Hepatic stellate cell (primary cell): ENCODE results near the gene JAG1.

Experiments used
- DNase-seq: peaks from one replicate; pipeline ENCODE4 v3.0.0; 2011; ENCODE audit warnings: low spot score

Gene JAG1

GRCh38 chr20:10699489-10699888 is 25.7 kb upstream of the JAG1 start:
- no peak for DNase-seq

DNA sequence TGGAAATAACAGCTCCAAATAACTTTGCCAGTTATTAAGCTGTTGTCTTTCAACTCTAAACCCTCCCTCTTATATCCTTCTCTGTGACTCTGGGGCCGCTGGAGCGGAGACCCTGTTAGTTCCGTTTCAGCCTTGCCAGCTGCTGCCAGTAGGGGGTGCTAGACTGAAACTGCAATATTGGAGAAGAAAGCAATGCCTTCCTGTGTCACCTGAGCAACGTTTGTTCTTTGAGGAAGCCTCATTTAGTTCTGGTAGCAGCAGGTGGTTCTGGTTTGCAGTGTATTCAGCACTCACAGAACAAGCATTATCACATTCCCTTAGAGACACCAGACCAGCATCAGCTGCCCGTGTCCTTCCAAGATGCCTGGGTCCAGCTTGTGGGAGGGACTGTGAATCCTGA is 22.9 kb upstream of the JAG1 start:
- DNase-seq, result no peak

DNA sequence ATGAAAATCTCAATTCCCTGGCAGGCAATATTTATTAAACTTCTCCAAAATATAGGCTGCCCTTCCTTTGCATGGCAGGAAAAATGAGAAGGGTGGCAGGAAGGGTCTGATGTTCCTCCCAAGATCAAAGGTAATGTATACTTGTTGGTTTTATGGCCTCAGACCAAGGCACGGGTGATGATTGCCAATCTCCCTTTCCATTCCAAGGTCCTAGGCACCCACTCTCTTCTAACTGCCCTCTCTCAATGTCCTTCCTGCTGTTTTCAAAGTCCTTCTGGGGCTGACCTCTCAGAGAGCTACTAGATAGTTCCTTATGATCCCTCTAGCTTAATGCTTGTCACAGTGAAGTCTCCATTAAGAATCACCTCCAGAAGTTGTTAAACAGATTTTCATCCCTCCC is 15.6 kb upstream of the JAG1 start:
- DNase-seq, result no peak

- DNase-seq, result no peak
Measured at GRCh38 chr20:10687895-10688294, 14.1 kb upstream of the JAG1 start.

- DNase-seq, result no peak
Measured at GRCh38 chr20:10686356-10687133, 12.7 kb upstream of the JAG1 start.

- DNase-seq, result no peak
Measured at GRCh38 chr20:10683537-10683936, 9.7 kb upstream of the JAG1 start.

- DNase-seq, result no peak
Measured at GRCh38 chr20:10682939-10683338, 9.1 kb upstream of the JAG1 start.

DNA sequence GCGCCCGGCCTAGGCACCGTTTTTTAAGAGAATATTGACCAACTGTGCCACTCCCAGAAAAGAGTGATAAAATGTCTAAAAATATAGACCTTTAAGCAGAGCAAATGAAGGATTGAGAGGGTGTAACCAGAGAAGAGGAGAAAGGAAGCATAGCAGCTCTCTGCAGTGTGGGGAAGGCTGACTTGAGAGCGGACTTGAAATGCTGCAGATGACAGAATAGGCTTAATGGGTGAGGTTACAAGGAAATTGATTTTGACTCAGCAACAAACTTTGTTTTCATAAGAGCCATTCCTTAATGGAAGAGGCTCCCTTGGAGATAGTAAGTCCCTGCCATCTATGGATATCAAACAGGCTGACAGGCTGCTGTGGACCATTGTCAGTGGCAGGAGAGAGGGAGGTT is 7.7 kb upstream of the JAG1 start:
- no peak for DNase-seq

DNA sequence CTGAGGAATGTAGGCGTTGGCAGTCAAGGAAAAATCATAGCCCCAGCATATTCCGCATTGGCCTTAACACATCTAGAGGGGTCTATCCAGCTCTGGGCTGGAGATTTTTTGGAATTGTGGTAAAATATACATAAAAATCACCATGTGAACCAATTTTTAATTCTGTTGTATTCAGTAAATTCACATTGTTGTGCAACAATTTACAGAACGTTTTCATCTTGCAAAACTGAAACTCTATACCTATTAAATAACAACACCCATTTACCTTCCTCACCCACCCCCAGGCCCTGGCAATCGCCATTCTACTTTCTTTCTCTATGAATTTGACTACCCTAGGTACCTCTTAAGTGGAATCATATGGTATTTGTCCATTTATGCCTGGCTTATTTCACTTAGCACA is 6.8 kb upstream of the JAG1 start:
- DNase-seq, result no peak

GRCh38 chr20:10679269-10679668 is 5.5 kb upstream of the JAG1 start:
- DNase-seq, result no peak

DNA sequence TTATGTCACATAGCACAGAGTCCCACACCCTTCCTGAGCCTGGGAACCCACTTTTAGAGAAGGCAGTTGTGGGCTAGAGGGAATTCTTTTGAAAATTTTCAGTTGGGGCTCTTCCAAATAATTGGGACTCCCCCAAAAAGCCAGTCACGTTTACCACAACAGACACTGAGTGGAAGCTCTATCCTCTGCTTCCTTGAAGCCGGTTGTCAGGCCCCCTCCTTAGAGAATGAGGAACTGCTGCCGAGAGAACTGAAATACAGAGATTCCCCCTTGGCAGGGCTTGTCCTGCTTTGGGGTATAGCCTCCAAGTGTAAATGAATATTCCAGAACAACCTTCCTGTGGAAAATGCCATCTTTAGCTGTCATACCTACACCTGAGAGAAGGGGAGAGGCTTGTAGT is 2.7 kb upstream of the JAG1 start:
- DNase-seq, result no peak

DNA sequence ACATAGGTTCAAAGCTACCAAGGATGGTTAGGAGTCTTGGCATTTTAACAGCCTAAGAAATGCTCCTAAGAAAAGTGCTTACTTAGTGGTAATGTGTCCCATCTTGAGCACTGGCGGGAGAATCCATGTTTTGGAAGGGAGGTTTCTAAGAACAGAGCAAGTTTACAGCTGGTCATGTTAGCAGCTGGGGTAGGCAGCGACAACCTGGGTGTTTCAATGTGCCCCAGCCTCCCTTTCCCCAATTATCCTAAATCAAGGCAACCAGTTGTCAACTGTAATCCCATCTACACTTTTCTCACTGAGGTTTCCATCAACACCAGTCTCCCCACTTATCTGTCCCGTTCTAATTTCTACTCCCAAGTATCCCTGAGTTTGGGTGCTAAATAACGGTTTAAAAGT is 1.6 kb upstream of the JAG1 start:
- DNase-seq, result no peak

- peak; percentile 87 for DNase-seq
Measured at GRCh38 chr20:10674684-10675449, 1.1 kb upstream of the JAG1 start.

- no peak for DNase-seq
Measured at GRCh38 chr20:10673176-10673841, 490 bp downstream of the JAG1 start.

GRCh38 chr20:10672624-10673127 is 1.1 kb downstream of the JAG1 start:
- DNase-seq, result no peak

GRCh38 chr20:10671919-10672623 is 1.7 kb downstream of the JAG1 start:
- no peak for DNase-seq

GRCh38 chr20:10671221-10671918 is 2.4 kb downstream of the JAG1 start:
- DNase-seq, result peak; percentile 94

DNA sequence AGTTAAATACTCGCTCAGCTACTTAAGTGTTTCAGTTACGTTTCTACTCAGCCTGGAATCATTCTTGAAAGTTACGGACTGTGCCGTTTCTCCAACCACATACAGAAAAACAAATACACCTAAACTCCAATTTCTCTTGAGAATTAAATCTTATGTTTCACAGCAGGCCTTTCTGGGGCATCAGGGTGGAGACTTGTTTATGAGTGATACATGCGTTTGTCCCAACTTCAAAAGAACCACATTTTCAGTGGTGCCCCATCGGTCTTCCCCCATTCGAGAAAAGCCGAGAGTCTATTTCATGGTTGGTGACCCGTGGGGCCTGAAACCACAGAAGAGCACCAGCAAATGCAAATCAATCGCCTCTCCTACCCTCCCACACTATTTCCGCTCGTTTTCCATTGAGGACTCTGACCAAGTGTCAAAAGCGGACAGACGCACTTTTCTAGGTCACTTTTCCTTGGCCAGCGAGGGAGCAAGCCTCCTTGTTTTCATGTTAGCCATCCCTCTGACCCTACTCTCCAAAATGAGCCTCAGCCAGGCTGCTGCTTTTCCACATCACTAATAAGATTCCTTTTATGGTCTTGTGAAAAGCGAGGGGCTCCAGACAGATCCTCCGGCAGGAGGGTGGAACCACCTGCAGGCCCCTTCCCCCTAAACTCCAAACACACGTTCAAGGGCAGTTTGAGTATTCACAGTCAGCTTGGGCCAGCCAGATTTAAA is 3.1 kb downstream of the JAG1 start:
- no peak for DNase-seq

DNA sequence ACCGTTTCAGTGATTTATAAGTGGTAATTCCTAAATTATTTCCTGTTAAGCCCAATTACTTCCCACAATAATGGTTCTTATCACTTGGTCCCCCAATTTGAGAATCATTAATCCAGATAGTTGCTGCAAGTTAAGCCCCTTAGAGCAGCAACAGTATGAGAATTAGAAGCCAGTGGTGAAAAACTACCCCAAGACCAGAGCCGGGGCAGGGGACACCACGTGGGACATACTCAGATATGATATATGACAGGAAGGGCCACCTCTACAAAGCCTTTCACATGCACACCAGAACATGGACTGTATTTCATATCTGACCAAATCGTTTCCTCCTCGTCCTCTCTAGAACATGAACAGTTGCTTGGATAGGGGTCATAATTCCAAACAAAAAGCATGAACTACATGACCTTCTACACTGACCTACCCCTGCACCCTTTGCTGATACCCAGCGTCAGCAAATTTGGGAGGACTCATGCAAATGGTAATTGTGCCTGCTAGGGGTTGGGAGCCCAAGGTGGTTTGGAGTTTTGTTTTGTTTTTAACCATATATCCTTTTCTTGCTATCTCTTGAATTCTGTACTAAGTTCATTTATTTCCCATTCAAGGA is 3.9 kb downstream of the JAG1 start:
- DNase-seq, result no peak

- DNase-seq, result no peak
Measured at GRCh38 chr20:10668677-10669368, 5.0 kb downstream of the JAG1 start.
